SK-N-SH treated with all-trans-retinoic acid at 6 μM for 48 hours (cell line): ENCODE results near the gene C17orf58.

Experiments
- ATAC-seq: fragments of 200-7000 bp; cut with Tn5 transposase; 3 replicates; pipeline ENCODE4 v1.9.1; 2020; ENCODE audit warnings: mild to moderate bottlenecking, moderate library complexity
- ARNTL ChIP-seq: fragments of 450-650 bp; formaldehyde crosslinking; IDR thresholded peaks from 2 replicates; pipeline ENCODE4 v1.5.0; 2020; ENCODE audit warnings: low read depth, mild to moderate bottlenecking, moderate library complexity, borderline replicate concordance
- BACH2 ChIP-seq: fragments of 250-450 bp; sonication (Bioruptor Pico); IDR thresholded peaks from 2 replicates; pipeline ENCODE4 v1.9.0; 2021; ENCODE audit warnings: mild to moderate bottlenecking, borderline replicate concordance
- CREB5 ChIP-seq: fragments of 250-450 bp; sonication (Bioruptor Pico); IDR thresholded peaks from 2 replicates; pipeline ENCODE4 v1.5.1; 2020; ENCODE audit warnings: low read depth, mild to moderate bottlenecking, moderate library complexity
- ESRRG ChIP-seq: fragments of 250-450 bp; sonication (Bioruptor Pico); IDR thresholded peaks from 2 replicates; pipeline ENCODE4 v1.6.1; 2021; ENCODE audit warnings: mild to moderate bottlenecking
- GLIS3 ChIP-seq: fragments of 250-450 bp; sonication (Bioruptor Pico); IDR thresholded peaks from 2 replicates; pipeline ENCODE4 v1.5.0; 2020; ENCODE audit warnings: mild to moderate bottlenecking, moderate library complexity
- ISL1 ChIP-seq: fragments of 250-450 bp; sonication (Bioruptor Pico); IDR thresholded peaks from 2 replicates; pipeline ENCODE4 v2.1.2; 2022; ENCODE audit warnings: mild to moderate bottlenecking, moderate library complexity
- PATZ1 ChIP-seq: fragments of 250-450 bp; sonication (Bioruptor Pico); IDR thresholded peaks from 2 replicates; pipeline ENCODE4 v1.8.0; 2020; ENCODE audit warnings: mild to moderate bottlenecking, moderate library complexity, borderline replicate concordance
- PPARA ChIP-seq: fragments of 250-450 bp; sonication (Bioruptor Pico); IDR thresholded peaks from 2 replicates; pipeline ENCODE4 v1.5.0; 2020; ENCODE audit warnings: mild to moderate bottlenecking, borderline replicate concordance
- RARB ChIP-seq: fragments of 250-450 bp; sonication (Bioruptor Pico); IDR thresholded peaks from 2 replicates; pipeline ENCODE4 v1.8.0; 2021; ENCODE audit warnings: mild to moderate bottlenecking, moderate library complexity
- SNAI2 ChIP-seq: fragments of 250-450 bp; sonication (Bioruptor Pico); IDR thresholded peaks from 2 replicates; pipeline ENCODE4 v1.5.0; 2020; ENCODE audit warnings: mild to moderate bottlenecking, moderate library complexity
- TCF4 ChIP-seq: fragments of 250-450 bp; sonication (Bioruptor Pico); IDR thresholded peaks from 2 replicates; pipeline ENCODE4 v1.8.0; 2021; ENCODE audit warnings: mild to moderate bottlenecking, moderate library complexity, borderline replicate concordance
- TOX ChIP-seq: fragments of 250-450 bp; sonication (Bioruptor Pico); IDR thresholded peaks from 2 replicates; pipeline ENCODE4 v1.8.0; 2021; ENCODE audit warnings: mild to moderate bottlenecking, moderate library complexity, borderline replicate concordance
- ZC3H10 ChIP-seq: fragments of 250-450 bp; sonication (Bioruptor Pico); IDR thresholded peaks from 2 replicates; pipeline ENCODE4 v1.5.1; 2021; ENCODE audit warnings: mild to moderate bottlenecking, moderate library complexity
- ZFP3 ChIP-seq: fragments of 250-450 bp; sonication (Bioruptor Pico); IDR thresholded peaks from 2 replicates; pipeline ENCODE4 v1.5.0; 2020; ENCODE audit warnings: mild to moderate bottlenecking, moderate library complexity
- ZFP30 ChIP-seq: fragments of 450-650 bp; formaldehyde crosslinking; IDR thresholded peaks from 2 replicates; pipeline ENCODE4 v1.5.0; 2022; ENCODE audit warnings: mild to moderate bottlenecking, moderate library complexity
- ZNF565 ChIP-seq: fragments of 450-650 bp; formaldehyde crosslinking; conservative IDR thresholded peaks from 2 replicates; pipeline ENCODE4 v1.5.0; 2020; ENCODE audit warnings: low read depth, mild to moderate bottlenecking, moderate library complexity
- ZNF70 ChIP-seq: fragments of 450-650 bp; formaldehyde crosslinking; IDR thresholded peaks from 2 replicates; pipeline ENCODE4 v1.5.0; 2020; ENCODE audit warnings: mild to moderate bottlenecking, moderate library complexity
- ZNF8 ChIP-seq: fragments of 450-650 bp; formaldehyde crosslinking; IDR thresholded peaks from 2 replicates; pipeline ENCODE4 v1.5.0; 2020; ENCODE audit warnings: mild to moderate bottlenecking, moderate library complexity
- TF ChIP-seq, protein P1 (sequence below): fragments of 250-450 bp; sonication (Bioruptor Pico); IDR thresholded peaks from 2 replicates; pipeline ENCODE4 v1.5.1; 2021; ENCODE audit warnings: mild to moderate bottlenecking, moderate library complexity
- TF ChIP-seq, protein P2 (sequence below): fragments of 250-450 bp; sonication (Bioruptor Pico); IDR thresholded peaks from 2 replicates; pipeline ENCODE4 v1.5.0; 2020; ENCODE audit warnings: mild to moderate bottlenecking, moderate library complexity

The C17orf58 gene

DNA sequence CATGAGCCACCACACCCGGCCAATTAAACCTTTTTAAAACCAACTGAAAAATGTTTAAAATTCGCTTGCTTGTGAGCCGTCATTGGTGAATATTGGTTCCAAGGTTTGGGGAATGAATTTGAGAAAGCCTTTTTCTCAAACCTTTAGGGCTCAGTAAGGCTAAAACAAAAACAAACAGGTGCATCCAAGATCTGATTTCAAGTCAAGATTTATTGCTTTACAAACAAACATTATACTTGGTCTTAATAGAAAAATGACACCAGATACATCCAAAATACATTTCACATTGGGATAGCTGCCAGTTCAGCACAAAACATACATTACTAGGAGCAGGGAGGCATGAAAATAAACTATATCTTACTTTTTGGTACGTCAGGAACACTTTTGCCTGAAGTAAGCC is 5.4 kb downstream of the C17orf58 start:
- ATAC-seq, result no peak
- TF ChIP-seq TCF4 (CRISPR knock-in tag) (no peak), ZC3H10 (no peak), PATZ1 (CRISPR knock-in tag) (no peak), CREB5 (CRISPR knock-in tag) (no peak), TOX (no peak), ISL1 (no peak), RARB (CRISPR knock-in tag) (no peak)
- TF ChIP-seq, protein P1, sequence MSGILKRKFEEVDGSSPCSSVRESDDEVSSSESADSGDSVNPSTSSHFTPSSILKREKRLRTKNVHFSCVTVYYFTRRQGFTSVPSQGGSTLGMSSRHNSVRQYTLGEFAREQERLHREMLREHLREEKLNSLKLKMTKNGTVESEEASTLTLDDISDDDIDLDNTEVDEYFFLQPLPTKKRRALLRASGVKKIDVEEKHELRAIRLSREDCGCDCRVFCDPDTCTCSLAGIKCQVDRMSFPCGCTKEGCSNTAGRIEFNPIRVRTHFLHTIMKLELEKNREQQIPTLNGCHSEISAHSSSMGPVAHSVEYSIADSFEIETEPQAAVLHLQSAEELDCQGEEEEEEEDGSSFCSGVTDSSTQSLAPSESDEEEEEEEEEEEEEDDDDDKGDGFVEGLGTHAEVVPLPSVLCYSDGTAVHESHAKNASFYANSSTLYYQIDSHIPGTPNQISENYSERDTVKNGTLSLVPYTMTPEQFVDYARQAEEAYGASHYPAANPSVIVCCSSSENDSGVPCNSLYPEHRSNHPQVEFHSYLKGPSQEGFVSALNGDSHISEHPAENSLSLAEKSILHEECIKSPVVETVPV (CRISPR knock-in tag), result no peak
- TF ChIP-seq, all 23 proteins: peak for 0

DNA sequence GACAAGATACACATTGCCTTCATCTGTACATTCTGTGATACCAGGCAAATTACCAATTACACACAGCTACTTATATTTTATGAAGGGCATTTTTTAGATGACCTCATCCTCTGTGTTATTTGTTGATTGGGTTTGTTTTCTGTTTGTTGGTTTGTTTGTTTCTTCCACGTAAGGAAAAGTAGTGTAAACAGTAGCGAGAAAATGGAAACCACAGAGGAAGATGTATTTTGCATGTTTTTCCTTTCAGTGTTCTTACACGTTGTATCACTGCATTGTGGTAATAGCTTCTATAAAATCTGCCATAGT is 12.9 kb downstream of the C17orf58 start:
- no peak for TF ChIP-seq PPARA (CRISPR knock-in tag)
- no peak for TF ChIP-seq RARB (CRISPR knock-in tag)
- TF ChIP-seq, protein P1 (CRISPR knock-in tag), result no peak
- no peak for TF ChIP-seq ZNF70
- no peak for TF ChIP-seq TCF4 (CRISPR knock-in tag)
- TF ChIP-seq, protein P2, sequence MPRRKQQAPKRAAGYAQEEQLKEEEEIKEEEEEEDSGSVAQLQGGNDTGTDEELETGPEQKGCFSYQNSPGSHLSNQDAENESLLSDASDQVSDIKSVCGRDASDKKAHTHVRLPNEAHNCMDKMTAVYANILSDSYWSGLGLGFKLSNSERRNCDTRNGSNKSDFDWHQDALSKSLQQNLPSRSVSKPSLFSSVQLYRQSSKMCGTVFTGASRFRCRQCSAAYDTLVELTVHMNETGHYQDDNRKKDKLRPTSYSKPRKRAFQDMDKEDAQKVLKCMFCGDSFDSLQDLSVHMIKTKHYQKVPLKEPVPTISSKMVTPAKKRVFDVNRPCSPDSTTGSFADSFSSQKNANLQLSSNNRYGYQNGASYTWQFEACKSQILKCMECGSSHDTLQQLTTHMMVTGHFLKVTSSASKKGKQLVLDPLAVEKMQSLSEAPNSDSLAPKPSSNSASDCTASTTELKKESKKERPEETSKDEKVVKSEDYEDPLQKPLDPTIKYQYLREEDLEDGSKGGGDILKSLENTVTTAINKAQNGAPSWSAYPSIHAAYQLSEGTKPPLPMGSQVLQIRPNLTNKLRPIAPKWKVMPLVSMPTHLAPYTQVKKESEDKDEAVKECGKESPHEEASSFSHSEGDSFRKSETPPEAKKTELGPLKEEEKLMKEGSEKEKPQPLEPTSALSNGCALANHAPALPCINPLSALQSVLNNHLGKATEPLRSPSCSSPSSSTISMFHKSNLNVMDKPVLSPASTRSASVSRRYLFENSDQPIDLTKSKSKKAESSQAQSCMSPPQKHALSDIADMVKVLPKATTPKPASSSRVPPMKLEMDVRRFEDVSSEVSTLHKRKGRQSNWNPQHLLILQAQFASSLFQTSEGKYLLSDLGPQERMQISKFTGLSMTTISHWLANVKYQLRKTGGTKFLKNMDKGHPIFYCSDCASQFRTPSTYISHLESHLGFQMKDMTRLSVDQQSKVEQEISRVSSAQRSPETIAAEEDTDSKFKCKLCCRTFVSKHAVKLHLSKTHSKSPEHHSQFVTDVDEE (CRISPR knock-in tag), result no peak
- ATAC-seq, result no peak

- no peak for ATAC-seq
- TF ChIP-seq ISL1 (no peak), ZFP30 (no peak), ZNF70 (no peak), CREB5 (CRISPR knock-in tag) (no peak), ZNF8 (CRISPR knock-in tag) (no peak), ZNF565 (CRISPR knock-in tag) (no peak), SNAI2 (no peak), GLIS3 (no peak), ARNTL (CRISPR knock-in tag) (no peak), ESRRG (CRISPR knock-in tag) (no peak), PATZ1 (CRISPR knock-in tag) (no peak), BACH2 (CRISPR knock-in tag) (no peak), ZFP3 (CRISPR knock-in tag) (no peak), RARB (CRISPR knock-in tag) (no peak)
- TF ChIP-seq, protein P2 (CRISPR knock-in tag), result no peak
Observed at GRCh38 chr17:67982686-67983382, 13.4 kb downstream of the C17orf58 start.
